ENCODE measurements around the gene MRPS18C. TPM values are rescaled to one million over a fixed set of nuclear protein-coding genes. Genes with fewer than 3 reads are reported as not detected.

MRPS18C gene
- total RNA-seq, result 10 to 100 TPM; 72.3 to 84.5 TPM

DNA sequence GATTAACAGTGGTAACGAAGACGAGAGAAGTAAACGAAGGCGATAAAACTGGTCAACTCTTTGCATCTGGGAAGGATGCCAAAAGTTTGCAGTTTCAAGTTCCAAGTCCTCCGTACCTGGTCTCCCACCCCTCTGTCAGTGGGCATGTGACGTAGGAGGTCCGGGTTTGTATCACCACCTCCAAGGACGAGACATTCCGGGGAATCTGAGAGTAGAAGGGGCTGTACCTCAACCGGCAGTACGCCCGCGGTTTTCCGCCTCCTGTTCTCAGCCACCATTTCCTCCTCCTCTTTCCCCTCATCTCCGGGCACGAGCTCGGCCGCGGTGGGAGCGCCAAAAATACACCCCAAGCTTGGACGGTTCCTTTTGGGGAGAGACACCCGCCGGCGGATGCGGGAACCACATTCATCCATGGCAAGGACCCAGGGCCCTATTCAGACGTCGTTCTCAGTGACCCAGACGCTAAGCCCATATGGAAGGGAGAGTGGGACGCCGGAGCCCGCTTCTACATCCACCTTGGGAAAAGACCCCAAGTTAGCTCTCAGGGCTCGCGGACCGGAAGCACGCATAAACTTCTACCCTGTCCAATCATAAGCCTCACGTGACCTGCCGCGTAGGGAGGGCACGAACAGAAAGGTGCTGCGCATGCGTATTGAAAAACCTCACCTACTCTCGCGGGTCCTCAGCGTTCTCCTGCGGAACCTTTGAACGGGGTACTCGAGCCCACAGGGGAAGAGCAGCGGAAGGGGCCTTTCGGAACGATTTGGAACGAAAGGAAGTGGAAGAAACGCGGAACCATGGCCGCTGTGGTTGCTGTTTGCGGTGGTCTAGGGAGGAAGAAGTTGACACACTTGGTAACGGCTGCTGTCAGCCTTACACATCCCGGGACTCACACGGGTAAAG is at the start of gene MRPS18C, which contains the start of gene HELQ:
Gene MRPS18C (plus strand): TSS at position 778 of the 903 bp plus-strand sequence. CDS start 20 bp downstream, at position 798.
Gene HELQ (minus strand): TSS at position 543 of the 903 bp plus-strand sequence. CDS start 130 bp downstream, at position 413.
- ChIA-PET POLR2A (interaction anchor here (0.5 to 1.2 kb wide), 5 partner anchors 24 to 642 kb away, joined by 3 to 9 read pairs (median 3); partner anchors contain the start of gene COQ2), CTCF (no interaction called here)

DNA sequence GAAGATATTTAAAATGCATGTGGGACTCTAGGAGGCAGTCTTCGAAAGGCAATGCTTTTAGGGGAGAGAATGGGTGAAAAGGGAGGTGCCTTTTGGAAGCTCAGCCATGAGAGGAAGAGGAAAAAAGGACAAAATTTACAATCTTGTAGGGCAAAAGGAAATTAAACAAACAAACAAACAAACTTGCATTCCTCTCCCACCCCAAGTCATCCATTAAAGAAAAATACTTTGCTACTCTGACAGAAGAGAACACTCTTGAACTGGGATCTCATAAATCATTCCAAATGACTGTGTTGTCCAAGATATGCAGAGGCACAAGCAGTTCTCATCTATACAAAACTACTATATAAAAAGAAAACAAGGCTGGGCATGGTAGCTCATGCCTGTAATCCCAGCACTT is 47.0 kb upstream of the MRPS18C start:
- ChIA-PET CTCF (no interaction called here), POLR2A (no interaction called here)

DNA sequence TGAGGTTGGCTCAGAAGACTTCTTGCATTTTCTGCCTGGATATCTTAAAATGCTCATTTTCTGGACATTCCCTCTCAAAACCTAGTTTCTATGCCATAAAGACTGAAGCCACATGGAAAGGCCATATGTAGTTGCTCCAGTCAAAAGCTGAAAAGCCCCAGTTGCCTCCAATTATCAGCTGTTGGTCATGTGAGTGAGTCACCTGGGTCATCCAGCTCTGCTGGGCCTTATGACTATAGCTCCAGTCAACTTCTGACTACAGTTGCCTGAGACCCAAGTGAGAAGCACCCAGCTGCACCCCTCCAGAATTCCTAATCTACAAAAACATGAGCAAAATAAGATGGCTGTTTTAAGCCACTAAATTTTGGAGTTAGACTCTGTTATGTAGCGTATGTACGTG is 42.2 kb upstream of the MRPS18C start:
- CTCF ChIA-PET, result no interaction called here
- POLR2A ChIA-PET, result no interaction called here

DNA sequence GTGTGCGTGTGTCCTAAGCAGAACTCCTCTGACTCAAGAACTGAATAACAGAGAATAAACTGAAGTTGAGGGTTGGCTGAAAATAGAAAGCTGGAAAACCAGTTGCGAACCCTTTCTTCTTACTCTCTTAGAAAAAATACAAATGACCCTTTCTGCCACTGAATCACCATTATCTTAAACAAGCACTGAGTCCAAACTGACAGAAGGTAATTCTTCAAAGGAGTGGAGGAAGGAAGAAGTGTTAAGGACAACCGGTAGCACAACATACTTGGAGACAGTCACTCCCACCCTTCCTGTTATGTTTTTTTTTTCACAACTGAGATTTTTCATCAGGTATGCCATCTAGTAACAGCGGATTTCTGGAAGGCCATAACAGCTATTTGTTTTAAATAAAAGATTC is 38.3 kb upstream of the MRPS18C start:
- CTCF ChIA-PET, result interaction anchor here (0.7 kb wide), 1 partner anchor 110 kb away, joined by 4 read pairs; no protein-coding TSS in a partner anchor

DNA sequence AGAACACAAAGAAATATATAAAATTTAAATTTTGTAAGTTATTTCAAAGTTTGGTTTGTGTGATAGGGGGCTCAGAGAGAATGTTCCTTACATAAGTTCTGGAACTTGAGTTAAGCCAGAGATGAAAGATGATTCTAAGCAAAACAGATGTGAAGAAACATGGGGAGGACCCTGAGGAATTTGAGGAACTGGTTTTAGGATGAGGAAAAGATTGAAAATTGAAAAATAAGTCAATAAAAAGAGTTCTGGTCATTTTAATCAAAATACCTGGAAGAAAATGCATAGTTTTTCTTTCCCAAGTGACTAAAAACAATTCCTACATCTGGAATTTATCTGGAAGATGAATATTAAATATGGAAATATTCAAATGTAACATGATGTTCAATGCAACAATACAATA is 37.6 kb upstream of the MRPS18C start:
- CTCF ChIA-PET, result no interaction called here
- POLR2A ChIA-PET, result no interaction called here

More for the DNA sequence above, 38.3 kb upstream of the MRPS18C start:
- POLR2A ChIA-PET, result no interaction called here

DNA sequence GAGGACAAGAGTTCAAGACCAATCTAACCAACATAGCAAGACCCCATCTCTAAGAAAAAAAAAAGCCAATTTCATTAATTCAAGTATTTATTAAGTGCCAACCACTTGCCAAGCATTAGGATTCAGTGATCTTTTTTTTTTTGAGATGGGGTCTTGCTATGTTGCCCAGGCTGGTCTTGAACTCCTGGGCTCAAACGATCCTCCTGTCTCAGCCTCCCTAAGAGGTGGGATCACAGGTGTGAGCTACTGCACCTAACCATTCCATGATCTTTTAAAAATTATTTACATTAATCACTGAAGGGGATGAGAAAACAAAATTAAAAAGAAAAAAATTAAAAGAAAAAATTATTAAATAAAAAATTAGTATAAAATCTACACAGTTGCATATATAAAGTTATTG is 24.7 kb upstream of the MRPS18C start:
- ChIA-PET CTCF (no interaction called here), POLR2A (no interaction called here)

DNA sequence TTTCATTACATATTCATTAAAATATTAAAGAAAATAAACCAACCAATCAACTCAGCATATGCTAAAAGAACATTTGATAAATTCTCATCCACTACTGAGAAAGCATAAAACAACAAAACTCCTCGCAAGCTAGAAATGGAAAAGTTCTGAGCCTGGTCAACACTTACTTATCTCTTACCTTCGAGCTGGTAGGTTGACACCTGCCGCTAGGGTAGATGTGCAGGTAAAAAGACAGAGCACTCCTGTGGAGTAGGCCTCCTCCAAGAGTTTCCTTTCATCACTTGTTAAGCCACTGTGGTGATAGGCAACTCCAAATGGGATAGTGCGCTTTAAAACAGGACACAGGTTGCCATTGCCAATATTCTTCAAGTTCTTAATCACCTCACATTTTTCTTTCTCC is 19.2 kb upstream of the MRPS18C start:
- CTCF ChIA-PET, result no interaction called here
- POLR2A ChIA-PET, result no interaction called here

DNA sequence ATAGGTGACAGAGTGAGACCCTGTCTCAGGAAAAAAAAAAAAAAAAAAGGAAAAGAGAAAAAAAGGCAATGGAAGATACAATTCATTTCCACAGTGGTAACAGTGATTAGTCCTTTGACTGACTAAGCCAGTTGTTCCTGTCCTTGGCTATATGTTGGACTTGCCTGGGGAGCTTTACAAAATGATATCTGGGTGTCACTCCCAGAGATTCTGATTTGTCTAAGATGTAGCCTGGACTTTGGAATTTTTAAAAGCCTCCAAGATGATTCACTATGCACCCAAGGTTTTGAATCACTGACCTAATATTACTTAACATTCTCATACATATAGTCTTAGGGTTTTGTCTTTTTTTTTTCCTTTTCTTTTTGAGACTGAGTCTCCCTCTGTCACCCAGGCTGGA is 17.1 kb upstream of the MRPS18C start:
- POLR2A ChIA-PET, result no interaction called here
- CTCF ChIA-PET, result no interaction called here

DNA sequence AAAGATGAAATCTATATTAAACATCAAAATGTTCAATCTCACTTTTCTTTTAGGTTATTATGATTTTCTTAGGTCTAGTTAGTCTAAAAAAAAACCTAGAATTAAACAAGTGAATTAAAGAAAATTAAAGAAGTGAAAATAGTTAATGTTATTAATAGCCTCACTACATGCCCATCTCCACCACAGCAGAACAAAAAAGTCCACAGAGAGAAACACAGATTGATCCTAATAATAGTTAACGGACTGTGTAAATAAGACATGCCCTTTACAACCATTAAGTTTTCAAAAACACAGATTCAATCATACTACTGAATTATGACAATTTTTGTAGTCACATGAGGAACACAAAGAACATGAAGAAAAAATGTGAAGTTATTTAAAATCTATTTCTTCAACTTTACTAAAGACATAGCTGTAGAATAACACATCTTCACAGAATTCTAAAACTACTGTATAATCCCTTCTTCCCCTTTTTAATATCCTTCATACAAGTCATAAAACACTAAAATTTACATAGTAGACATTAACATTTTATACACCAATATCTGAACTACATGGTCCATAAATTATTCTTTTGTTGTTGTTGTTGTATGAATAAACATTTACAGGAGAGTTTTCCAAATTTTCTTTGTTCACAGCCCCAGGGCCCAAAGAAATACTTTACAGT is 15.6 kb upstream of the MRPS18C start:
- ChIA-PET POLR2A (no interaction called here), CTCF (no interaction called here)

DNA sequence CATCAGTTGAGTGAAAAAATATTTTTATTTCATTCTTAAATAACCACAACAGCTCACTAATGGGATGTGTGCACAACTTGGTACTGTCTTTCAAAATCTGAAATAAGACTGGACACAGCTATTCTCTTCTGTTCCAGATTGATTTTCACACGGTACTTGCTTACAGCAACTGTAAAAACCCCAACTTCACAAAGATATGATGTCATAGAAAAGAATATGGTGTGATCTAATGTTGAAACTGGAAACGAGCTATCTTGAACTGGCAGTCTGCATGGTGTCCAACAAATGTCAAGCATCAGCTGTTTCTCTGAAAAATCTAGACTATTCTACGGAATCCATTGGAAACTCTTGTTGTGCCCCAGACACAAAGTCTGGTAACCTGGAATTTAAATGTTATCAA is 15.0 kb upstream of the MRPS18C start:
- ChIA-PET POLR2A (no interaction called here), CTCF (no interaction called here)

DNA sequence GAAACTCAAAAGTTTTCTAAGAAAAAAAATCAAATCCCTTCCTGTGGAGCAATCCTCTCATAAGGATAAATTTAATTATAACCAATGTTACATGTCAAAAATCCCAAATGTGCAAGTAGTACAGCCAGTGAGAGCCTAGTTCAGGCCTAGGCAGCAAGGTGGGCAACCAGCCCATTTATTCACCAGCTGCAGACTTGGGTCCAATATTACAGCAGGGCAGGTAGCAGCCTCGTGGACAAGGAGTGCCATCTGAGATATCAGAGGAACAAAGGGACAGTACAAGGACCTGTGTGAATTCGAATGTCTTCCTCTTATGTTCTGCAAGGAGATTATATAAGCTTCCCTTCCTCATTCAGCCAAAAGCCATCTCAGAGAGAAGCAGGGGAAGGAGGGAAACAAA is 6.8 kb upstream of the MRPS18C start:
- ChIA-PET POLR2A (no interaction called here), CTCF (no interaction called here)

DNA sequence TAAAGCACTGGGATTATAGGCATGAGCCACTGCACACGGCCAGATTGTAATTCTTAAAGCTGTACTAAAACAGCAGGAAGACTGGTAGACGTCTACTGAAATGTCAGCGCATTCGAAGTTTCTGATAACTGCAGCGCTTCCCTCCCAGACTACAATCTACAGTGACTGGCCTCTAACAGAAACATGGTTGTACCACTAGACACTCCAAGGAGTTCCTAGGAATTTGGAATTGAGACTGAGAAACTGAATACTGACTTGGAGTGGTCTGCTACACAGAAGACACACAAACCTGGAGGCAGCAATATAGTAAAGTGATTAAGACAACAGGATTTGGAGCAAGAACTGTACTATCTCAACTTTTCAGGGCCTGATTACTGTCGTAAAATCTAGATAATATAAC is 1.2 kb upstream of the MRPS18C start:
- ChIA-PET POLR2A (no interaction called here), CTCF (no interaction called here)

DNA sequence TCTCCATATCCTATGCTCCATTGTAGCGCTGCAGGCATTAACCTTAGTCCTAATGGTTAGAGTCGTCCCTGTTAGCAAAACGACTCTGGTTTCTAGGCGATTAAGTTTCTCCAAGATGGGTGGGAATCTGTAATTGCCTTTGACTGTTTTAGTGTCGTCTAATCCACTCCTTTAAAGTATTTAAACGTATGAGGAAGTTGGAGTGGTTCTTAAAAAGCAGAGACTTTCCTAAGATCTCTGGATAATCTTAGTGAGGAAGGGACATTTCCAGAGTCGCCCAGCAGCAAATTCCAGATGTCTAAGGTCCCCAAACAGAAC is 285 bp downstream of the MRPS18C start:
- ChIA-PET CTCF (no interaction called here), POLR2A (interaction anchor here (0.7 to 1.2 kb wide), 3 partner anchors 23 to 171 kb away, joined by 3 to 4 read pairs (median 3); partner anchors contain the start of gene COQ2)

DNA sequence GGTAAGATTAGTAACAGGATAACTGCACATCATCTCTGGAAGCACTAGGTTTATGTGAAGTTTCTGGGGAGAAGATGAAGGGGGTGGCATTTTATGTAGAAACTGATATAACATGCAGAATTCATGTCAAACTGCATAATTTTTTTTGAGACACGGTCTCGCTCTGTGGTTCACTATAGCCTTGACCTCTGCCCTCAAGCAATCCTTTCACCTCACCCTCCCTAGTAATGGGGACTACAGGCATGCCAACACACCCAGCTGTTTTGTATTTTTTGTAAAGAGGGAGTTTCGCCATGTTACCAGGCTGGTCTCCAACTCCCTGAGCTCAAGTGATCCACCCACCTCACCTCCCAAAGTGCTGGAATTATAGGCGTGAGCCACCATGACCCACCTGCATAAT is 17.6 kb downstream of the MRPS18C start:
- POLR2A ChIA-PET, result no interaction called here
- CTCF ChIA-PET, result no interaction called here

DNA sequence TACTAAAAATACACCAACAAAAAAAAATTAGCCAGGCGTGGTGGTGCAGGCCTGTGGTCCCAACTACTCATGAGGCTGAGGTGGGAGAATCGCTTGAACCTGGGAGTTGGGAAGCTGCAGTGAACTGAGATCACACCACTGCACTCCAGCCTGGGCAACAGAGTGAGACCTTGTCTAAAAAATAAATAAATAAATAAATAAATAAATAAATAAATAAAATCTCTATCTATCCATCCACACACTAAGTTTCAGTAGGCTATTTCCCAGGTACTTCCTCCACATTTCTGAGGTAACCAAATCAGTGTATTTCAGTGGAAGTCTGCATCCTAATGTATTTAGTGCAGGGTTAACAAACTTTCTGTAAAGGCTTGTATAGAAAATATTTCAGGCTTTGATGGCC is 18.1 kb downstream of the MRPS18C start:
- POLR2A ChIA-PET, result no interaction called here
- CTCF ChIA-PET, result no interaction called here

DNA sequence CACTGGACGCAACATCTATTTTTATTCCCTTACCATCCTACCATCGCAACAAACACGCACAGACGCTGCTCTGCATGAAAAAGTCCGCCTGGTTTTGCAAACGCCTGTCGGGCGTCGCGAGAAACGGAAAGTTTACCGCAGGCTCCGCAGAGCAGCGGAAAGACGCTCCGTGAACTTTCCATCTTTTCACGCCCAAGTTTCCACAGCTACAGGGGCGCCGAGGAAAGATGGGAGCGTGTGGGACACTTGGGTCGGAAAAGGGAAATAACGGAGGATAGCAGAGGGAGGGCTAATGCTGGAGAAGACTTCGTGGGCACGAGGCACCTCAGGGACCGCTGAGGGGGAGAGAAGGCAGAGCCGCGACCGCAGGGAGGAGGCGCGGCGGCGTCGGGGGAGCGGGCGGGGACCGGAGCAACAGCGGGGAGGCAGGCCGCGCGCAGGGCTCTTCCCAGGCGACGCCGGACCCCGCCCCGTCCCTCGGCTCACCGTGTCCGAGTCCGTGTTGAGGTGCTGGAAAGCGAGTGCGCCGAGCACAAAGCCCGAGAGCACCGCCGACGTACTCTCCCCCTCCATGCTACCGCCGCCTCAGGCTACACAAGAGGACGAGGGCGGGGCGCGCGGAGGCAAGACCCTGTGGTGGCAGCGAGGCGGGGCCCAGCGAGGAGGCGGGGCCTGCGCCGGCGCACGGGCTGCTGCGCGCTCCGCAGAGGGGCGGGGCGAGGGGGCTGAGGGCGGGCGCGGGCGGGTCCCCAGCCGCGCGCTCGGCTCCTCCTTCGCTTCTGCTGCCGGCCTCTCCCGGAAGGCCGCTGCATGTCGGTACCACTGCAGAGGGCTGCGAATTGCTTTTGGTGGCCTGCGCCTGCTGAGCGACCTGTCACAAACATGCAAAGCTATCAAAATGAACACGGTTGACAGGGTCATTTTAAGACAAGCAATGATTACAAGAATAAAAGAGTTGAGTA is 28.9 kb downstream of the MRPS18C start, which contains the start of gene ABRAXAS1:
Gene ABRAXAS1 (minus strand): TSS at position 601 of the 962 bp plus-strand sequence. CDS start 28 bp downstream, at position 573.
- CTCF ChIA-PET, result no interaction called here
- POLR2A ChIA-PET, result no interaction called here

DNA sequence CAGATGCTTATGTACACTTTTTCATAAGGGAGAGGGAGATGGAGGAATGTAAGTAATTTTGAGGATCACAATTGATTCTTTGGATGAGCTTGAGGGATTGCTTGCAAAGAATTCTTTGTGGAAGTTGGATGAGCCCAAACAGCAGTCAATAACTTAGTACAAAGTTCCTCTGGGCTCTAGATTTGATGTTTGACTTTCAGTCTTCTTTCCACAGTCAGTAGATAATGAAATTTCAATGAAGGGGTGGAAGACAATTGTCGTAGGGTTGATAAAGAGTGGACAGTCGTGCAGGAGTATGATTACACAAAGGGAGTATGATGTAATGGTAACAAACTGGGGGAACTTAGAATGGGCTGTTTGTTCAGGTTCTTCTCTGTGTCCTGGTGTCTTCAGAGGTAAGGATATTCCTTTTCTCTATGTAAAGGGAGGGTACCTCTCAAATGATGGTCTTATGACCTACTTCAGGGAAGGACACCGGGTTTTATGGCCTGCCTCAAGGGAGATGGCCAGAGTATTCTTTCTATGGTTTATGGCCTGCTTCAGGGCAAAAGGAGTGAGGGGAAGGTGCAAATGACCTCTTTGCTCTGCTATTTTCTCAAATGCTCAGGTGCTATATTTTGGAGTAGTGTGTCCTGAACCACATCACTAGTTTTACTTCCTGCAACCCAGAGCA is 30.7 kb downstream of the MRPS18C start:
- ChIA-PET CTCF (no interaction called here), POLR2A (no interaction called here)

DNA sequence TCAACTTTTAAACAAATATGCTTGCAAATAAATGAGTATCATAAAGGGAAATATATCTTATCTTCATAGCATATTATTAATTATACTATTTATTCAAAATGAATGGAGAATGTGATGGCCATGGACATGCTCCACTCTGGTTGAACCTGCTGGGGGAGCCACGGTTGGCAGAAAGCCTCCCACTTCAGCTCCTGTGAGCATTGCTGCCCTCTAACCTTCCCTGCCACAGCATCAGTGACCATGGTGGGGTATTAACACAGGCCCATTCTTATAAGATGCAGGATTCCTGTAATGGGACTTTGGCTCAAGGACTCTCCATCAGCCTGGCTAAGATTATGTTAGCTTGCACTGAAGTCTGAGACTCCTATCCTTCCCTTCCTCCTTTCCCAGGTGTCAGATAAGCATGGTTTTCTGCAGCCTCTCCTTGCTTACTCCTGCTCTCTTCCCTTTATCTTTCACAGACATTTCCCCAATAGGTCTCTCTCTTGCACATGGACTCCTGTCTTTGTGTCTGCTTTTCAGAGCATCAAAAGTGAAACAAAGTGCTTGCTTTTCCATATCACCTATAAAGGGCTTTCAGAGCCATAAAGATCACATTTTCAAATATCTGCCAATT is 34.0 kb downstream of the MRPS18C start:
- ChIA-PET CTCF (interaction anchor here (2.2 kb wide), 1 partner anchor 152 kb away, joined by 5 read pairs; no protein-coding TSS in a partner anchor), POLR2A (no interaction called here)

DNA sequence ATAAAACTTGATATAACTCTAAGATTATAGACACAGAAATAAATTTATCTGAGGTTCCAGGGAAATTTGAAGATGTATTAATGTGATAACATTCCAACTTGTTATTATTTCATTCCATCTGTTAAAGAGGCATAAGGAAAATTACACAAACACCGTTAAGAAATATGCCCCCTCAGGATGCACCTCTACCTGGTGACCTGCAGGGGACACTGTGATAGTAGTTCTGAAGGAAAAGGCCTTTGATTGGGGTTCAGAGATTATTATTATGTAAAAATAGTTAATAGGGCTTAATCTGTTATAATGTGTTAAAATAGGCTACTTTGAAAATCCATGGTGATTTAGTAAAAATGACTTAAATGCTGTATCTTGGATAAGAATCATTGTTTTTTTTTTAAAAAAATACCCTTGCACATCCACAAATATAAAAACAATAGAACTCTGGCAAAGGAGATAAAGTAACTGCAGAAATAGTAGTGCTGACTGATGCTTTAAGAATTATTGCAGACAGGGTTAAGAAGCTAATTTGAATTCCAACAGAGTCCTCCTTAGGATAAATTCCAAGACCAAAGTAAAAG is 35.1 kb downstream of the MRPS18C start:
- POLR2A ChIA-PET, result no interaction called here
- CTCF ChIA-PET, result interaction anchor here (2.2 kb wide), 1 partner anchor 151 kb away, joined by 5 read pairs; no protein-coding TSS in a partner anchor
